ENCODE data around the gene SAMHD1.
"Not testable (repeated sequence)": the region's sequence is repeated elsewhere in the genome, so short reads cannot be mapped to it uniquely, and the experiment has no call there.

The SAMHD1 gene

DNA sequence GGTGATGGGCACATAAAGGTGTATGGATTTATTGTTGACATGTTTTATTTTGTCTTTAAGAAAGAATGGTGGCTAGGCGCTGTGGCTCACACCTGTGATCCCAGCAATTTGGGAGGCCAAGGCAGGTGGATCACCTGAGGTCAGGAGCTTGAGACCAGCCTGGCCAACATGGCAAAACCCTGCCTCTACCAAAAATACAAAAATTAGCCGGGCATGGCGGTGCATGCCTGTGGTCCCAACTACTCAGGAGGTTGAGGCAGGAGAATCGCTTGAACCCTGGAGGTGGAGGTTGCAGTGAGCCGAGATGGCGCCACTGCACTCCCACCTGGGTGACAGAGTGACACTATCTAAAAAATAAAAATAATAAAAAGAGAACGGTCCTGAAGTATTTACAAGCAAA is 45.4 kb downstream of the SAMHD1 start:
- DNase-seq, result not testable (repeated sequence)

DNA sequence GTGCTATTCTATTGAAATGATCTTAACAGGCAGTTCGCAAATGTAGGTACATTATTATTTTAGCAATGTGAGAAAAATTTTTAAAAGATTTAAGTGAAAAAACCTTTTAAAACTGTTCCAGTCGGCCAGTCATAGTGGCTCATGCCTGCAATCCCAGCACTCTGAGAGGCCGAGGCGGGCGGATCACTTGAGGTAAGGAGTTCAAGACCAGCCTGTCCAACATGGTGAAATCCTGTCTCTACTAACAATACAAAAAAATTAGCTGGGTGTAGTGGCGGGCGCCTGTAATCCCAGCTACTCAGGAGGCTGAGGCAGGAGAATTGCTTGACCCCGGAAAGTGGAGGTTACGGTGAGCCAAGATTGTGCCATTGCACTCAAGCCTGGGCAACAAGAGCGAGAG is 45.9 kb downstream of the SAMHD1 start:
- not testable (repeated sequence) for DNase-seq

GRCh38 chr20:36904690-36905089 is 46.8 kb downstream of the SAMHD1 start:
- DNase-seq, result no peak

DNA sequence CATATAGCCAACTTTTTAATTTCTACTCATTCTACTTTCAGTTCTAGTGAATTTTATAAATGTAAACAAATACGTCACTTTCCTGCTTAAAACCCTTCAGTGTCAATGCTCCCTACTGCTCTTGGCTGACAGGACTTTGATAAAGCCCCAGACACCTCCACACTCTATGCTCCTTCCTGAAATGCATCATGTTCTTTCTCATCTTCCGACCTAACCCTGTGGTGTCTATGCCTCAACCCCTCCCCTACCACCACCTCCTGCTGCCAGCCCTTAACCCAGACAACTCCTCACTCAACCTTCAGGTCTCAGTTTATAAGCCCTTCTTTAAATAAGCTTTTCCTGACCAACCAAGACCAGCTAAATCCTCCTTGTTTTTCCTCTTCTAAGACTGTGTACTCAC is 56.5 kb downstream of the SAMHD1 start:
- no peak for DNase-seq

DNA sequence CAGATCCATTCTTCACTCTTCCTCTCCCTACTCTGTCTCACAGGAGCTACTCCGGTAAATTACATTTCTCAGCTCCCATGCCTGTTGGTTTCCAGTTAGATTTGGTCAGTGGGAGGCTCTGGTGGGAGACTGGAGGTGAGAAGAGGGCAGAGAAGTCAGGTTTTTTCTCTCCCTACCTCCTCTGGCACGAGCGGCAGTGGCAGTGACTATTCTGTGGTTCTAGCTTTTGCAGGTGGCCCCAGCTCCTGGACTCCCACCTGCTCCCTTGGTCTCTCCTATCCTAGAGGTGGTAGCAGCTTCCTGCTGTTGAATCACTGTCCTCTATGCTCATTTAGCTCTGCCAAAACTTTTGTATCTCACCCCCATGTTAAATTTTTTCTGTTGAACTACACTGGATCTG is 57.7 kb downstream of the SAMHD1 start:
- DNase-seq, result no peak

DNA sequence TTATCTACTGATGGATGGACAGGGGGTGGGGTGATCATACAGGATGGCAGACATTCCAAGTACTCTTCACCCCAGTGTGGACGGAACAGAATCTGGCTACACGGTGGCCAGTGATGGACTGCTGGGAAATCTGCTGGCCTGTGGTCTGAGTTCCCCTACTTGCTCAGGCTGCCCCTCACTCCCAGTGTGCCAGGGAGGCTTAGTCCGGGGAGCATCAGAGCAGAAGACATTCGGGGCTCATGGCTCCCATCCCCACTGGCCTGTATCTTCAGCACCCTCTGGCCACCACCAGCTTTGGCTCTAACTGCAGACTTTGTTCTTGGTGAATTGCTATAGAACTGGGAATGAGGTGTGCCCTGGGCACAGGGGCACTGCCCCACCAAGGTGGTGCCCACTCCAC is 60.3 kb downstream of the SAMHD1 start:
- no peak for DNase-seq

GRCh38 chr20:36890586-36890985 is 60.9 kb downstream of the SAMHD1 start:
- no peak for DNase-seq

DNA sequence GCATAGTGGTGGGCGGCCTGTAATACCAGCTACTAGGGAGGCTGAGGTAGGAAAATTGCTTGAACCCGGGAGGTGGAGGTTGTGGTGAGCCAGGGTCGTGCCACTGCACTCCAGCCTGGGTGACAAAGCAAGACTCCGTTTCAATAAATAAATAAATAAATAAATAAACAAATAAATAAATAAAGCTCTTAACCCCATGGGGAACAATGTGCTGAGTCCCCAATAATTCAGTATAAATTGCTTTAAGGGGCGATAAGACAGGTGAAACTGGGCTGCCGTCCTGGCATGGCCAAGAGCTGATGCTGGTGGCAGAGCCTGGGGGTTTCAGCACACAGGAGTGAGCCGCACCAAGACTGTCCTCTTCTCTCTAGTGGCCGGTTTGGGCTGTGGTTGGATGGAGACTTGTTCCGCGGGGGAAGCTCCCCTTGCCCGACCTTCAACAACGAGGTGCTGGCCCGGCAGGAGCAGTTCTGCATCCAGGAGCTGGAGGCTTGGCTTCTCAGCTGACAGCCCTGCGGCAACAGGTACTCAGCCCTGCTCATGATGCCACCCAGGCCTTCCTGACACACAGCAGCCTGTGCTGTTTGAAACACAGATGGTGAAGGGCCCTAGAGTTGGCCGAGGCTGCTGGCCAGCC is 62.5 kb downstream of the SAMHD1 start:
- no peak for DNase-seq

GRCh38 chr20:36887752-36888090 is 63.8 kb downstream of the SAMHD1 start:
- DNase-seq, result no peak

DNA sequence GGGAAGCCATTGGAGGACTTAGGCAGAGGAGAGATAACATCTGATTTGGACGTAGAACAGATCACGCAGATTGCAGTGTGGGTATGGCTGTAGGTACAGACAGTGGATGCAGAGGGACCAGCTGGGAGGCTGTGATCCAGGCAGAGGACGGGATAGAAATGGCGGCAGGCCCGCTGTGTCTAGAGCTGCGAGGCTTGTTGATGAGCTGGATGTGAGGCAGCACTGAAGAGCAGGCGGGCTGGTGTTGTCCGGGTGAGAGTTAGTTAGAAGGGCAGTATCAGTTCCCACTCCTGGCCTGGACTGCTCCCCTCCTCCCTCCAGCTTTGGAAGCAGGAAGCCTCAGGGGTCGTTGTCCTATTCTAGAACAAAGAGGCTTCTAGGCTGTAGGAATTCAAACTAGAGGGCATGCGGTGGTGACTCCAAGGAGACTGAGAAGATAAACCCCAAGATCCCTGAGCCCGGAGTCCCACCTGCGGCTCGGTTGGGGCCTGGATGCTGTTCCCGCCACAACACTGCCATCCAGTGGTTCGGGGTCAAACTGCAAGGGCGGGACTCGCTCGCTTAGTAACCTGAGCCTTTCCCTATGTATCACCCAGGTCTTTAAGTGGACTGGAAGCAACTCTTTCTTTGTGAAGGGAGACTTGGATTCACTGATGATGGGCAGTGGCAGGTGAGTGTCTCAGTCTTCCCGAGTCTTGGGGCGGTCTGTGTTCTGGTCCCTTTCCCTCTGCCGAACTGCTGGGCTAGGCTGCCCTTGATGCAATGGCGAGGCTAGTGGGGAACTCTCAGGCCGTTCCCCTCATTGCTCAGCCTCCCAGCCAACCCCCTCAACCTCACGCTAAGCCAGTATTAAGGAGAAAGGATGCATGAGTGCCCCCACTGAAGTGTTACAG is 64.4 kb downstream of the SAMHD1 start:
- DNase-seq, result no peak

GRCh38 chr20:36885356-36885755 is 66.2 kb downstream of the SAMHD1 start:
- DNase-seq, result no peak

DNA sequence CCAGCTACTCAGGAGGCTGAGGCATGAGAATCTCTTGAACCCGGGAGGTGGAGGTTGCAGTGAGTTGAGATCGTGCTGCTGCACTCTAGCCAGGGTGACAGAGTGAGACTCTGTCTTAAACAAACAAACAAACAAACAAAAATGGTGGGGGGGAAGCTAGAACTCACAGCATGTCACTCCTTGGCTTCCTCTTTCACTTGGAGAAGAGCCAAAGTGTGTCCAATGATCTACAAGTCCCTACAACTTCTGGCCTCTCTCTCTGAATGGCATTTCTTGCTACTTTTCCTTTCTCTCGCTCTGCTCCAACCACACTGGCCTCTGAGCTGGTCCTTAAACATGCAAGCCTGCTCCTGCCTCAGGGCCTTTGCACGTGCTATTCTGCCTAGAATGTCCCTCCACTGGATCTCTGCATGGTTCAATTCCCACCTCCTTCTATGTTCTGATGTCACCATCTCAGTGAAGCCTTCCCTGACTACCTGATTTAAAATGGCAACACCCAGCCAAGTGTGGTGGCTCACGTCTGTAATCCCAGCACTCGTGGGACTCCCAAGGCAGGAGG is 67.5 kb downstream of the SAMHD1 start:
- DNase-seq, result no peak

GRCh38 chr20:36881888-36882287 is 69.6 kb downstream of the SAMHD1 start:
- no peak for DNase-seq

- DNase-seq, result no peak
Measured at GRCh38 chr20:36881331-36881730, 70.2 kb downstream of the SAMHD1 start.

DNA sequence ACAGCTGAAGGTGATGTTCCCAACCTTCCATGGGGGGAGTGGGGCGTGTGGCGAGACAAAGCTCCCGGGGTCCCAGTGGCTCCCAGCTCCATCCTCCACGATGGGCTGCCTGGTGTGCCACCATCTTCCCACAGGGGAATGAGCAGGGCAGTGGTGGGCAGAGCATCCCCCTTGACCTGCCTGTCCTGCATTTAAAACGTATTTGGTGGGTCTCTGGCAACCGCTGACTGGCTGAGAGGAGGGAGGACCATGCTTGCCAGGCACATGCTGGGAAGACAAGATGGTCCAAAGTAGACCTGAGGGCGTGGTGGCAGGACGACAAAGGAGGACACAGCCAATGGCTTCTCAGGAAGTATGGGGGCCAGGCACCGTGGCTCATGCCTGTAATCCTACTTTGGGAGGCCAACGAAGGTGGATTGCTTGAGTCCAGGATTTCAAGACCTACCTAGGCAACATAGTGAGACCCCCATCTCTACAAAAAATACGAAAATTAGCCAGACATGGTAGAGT is 70.7 kb downstream of the SAMHD1 start:
- no peak for DNase-seq

DNA sequence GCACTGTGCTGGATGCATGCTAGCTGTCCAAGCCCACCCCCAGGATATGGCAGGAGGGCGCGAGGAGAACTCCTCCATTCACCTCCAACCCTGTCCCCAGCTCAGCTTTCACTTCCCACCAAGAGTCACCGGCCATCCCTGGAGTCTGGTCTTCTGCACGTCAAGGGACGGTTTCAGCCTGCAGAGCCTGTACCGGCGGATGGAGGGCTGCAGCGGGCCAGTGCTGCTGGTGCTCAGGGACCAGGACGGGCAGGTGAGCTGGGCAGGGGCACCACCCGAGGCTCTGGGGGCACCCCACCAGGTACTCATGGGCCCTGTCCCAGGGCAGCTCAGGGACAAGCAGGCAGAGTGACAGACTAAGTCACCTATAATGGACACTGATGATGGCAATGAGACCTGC is 72.6 kb downstream of the SAMHD1 start:
- DNase-seq, result no peak

DNA sequence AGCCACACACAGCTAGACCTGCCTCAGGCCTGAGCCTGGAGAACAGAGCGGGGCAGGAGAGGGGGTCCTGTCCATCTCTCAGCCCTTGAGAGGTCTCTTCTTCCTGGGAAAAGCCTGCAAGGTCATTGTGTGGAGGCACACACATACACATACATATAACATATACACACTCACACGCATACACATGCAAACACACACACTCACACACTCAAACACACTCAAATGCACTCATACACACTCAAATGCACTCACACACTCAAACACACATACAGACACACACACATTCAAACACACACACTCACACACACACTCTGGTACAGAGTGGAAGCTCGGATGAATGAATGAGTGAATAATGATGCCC is 75.1 kb downstream of the SAMHD1 start:
- no peak for DNase-seq

GRCh38 chr20:36875702-36876472 is 75.6 kb downstream of the SAMHD1 start, which contains the start of gene TLDC2:
Gene TLDC2, plus strand, starts transcription at chr20:36876138. Its CDS starts 37 bp downstream, at chr20:36876175.
- DNase-seq, result no peak

DNA sequence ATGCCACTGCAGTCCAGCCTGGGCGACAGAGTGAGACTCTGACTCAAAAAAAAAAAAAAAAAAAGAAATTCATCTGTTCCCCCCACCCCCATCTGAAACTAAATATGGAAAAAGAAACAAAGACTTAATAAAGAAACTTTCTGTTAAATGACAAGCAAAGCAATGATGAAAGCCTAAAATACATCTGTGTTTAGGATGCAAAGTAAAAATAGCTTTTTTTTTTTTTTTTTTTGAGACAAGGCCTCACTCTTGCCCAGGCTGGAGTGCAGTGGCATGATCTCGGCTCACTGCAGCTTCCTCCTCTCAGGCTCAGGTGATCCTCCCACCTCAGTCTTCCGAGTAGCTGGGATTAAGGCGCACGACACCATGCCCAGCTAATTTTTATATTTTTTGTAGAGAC is 76.4 kb downstream of the SAMHD1 start:
- not testable (repeated sequence) for DNase-seq

DNA sequence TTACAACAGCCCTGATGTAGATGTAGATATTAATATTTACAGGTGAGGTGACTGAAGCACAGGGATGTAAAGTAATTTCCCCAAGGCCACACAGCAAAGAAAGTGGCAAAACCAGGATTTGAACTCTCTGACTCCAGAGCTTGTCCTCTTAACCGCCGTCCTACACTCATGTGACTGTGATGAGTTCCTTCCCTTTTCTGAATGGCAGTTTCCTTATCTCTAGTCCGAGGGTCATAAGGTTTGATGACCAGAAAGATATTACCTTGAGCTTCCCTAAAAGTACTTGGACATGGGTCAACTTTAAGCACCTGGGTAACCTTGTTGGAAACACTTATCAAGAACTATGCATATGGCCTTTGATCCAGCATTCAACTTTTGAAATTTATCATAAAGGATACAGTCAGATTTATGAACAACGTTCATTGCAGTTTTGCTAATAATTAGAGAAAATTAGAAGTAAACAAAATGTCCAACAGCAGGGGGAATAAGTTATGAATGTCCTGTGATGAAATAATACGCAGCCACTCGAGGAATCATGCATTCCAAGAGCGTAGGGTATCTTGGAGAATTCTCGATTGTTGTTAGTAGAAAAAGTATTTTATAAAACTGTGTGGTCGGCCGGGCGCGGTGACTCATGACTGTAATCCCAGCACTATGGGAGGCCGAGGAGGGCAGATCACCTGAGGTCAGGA is 77.9 kb downstream of the SAMHD1 start:
- no peak for DNase-seq

- no peak for DNase-seq
Measured at GRCh38 chr20:36872852-36873251, 78.7 kb downstream of the SAMHD1 start.

Data from SIG-M5 (cell line).